Mucosa of gallbladder (tissue), 1 donor: ENCODE measurements around the gene TGFA. TPM values are rescaled to one million over a fixed set of nuclear protein-coding genes. Genes with fewer than 3 reads are reported as not detected.

ENCODE experiments used
- DNase-seq: peaks from one replicate; pipeline ENCODE4 v3.0.0-alpha.2; 2020; ENCODE audit warnings: low spot score
- total RNA-seq: library from RNA; stranded (reverse); gene quantifications from one replicate; pipeline ENCODE4 v1.2.1, GENCODE V29; 2021
- donor health status: DM: no; HTN: no; CAD: no.

The TGFA gene
- total RNA-seq, 1 donor from 2014 or later, result 51.0 TPM

DNA sequence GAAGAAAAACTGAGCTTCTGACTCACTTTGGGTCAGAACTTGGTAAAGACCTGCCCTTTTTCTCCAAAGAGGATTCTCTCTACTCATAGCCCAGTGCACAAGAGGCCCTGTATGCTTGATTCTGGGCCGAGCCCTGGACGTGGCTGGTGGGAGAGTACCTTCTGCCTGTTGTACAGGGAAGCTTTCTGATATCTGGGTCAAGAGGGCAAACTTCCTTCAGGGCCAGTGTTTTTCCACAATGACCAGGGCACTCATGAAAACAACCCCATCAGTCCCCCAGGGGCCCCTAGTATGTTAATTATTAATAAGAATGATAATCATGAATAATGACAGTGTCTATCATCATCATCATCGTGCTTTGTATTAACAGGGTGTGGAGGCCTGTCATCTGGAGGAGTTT, 90.0 kb downstream of the TGFA start:
- DNase-seq, result no peak

DNA sequence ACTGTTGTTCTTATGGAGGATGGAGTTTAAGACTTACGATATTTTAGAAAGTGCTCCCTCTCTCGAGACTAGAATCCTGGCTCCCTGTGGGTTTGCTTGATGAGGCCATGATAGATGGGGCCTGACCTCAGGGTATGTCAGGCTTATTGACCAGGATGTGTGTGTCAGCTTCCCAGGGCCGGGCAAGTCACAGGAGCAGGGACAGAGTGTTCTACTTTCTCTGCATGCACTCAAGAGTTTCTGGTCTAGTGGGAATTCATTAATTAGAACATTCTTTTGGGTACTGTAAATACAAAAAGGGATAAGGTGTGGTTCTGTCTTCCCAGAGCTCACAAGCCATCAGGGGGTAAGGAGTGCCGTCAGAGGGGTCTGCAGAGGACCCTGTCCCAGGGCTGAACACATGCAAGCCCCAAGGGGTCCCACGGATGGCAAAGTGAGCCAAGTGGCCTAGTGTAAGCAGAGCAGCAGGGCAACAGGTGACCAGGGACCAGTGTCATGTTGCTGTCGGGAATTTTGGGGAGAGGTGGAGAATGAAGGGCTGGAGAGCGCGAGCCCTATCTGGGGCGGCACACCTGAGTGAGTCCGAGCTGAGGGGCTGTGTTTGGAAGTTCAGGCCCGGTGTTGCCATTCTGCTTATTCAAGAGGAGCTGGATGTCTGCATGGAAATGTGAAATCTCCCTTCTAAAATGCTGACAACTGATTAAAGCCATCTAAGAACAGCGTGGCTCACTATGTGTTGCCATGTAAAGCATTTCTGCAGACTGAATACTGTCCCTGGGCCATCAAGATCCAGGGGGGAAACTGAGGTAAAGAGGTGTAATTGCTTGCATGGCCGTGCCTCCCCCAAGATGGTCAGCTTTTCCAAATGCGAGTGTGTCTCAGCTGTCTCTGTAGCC, 91.4 kb downstream of the TGFA start:
- no peak for DNase-seq

DNA sequence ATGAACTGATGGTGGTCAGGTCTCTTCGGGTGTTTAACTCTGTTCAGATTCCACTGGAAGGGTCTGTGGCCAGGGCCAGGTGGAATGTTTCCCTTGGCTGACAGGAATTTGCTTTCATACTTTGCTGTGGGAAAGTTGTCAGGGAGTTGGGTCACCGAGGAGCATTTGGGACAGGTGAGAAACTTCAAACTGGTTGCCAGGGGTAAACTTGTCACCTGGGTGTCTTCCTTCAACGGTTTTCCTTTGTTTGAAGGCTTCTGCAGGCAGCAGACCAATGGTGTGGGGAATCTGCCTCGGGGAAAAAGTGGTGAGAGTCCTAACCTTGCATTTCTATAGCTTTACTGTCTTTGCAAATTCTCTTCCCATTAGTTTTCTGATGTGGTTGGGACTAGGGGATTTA, 92.2 kb downstream of the TGFA start:
- DNase-seq, result no peak

DNA sequence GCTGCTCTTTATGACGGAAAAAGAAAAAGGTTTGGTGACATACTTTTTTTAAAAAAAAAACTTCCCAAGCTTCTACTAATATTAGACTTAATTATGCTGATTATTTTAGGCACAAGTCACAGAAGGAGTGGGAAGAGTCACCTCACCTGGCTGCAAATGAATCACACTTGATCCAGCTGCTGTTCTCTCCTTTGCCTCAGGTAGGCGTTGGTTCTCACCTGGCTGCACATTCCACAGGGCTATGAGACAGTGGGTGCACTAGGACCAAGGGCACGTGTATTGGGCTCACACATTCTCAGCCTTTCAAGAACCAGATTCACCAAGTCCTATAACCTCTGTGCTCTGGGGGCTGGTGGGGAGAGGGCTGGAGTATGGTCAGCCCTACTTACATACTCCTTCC, 93.3 kb downstream of the TGFA start:
- DNase-seq, result no peak

DNA sequence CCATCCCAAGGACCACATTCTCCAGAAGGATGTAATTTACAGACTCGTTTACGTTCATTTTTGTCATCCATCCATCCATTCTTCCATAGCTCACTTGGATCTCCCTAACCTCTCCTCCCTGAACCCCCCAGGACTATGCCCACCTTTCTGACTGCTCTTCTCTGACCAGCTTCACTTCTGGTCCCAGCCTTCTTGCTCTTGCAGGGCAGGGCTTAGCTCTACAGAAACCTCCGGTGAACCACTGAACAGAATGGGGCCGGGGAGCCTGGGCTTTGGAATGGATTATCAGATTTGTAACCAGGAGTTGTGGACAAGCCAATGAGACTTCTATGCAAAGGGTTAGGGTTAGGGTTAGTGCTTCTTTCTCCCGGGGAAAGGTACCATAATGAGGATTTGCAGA, 95.0 kb downstream of the TGFA start:
- DNase-seq, result no peak

DNA sequence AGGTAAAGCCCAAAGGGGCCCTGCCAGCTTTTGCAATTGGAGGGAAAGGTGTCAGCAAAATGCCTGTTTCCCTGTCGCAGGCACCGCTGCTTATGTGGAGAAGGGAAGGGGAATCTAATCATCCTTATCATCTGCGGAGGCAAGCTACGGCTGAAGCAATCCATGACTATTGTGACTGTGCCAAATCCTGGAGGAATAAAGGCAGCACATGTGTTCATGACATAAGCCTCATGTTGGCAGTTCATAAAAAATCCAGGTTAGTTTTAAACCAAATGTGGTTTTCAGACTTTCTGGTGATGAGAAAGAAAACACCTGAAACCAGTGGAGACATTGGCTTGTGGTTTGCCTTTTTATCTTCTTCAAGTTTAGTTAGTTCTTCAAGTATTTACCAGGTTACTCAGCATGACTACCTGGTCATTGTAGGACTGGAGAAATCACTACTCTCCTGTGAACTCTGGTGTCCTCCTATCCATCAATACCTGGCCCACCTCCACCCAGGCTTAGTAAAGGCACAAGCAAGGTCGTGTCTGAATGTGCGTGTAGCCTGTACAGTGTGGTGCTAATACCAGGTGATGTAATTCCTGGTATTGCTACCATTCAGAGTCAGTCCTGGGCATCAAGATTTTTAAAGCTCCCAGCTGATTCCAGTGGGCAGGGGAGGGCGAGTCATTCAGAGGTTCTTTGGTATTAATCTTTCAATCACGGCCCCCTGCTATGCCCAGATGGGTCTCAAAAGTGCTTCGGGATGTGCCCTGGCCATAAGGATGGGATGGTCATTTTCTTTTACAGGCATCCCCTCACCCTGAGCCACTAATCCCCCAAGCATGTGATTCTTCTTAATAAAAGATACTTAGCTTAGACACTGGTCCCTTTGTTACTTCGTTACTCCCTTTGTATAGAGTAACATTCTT, 96.8 kb downstream of the TGFA start:
- DNase-seq, result no peak

DNA sequence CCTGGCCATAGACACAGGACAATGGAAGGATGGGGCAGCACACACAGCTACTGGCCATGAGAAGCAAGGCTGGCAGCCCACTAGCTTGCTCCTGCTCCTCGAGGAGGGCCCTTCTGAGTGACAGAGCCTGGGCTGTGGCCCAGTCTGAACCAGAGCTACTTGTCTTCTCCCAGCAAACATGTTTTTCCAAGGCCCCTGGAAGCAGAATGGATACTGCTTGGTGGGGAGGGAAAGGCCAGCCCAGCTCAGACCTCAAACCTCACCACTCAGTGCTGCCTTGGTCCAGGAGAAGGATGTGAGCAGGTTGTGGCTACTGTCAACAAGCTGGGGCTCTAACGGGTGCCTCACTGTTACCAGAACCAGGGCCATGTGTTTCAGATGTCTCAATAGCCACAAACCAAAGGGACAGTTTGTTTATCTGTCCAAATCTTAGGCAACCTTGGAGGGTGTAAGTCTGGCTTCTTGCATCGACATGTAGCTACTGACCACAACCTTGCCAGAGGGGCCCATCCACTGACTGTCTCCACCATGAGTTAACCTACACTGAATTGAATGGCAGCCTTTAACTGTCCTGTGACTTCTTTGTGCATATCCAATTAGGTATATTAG, 98.6 kb downstream of the TGFA start:
- DNase-seq, result no peak

DNA sequence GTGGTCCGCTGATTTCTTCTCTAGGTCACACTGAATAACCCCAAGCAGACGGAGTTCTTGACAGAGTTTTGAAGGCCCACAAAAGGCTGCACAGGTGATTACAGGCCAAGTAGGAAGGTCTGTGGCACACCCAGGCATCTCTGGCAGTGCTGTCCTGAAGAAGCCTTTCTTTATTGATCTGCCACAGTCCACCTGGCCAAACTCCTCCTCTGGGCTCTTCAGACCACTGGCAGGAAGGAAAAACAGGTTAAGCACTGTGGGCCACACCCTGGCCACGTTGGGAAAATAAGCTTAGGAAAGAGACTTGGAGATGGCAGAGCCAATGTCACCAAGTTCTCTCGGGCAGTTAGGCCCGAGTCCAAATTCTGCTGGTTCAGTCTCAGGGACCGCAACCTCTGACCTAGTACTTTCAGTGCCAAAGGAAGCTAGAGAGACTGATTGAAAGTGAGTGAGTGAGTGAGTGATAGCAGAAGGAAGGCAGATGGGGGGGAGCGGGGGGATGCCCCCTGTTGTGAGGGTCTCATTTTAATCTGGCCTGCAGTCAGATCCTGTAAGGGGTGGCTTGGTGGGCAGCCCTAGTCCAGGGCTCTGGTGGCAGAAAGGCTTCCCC, 102.9 kb downstream of the TGFA start:
- DNase-seq, result peak; percentile 70

DNA sequence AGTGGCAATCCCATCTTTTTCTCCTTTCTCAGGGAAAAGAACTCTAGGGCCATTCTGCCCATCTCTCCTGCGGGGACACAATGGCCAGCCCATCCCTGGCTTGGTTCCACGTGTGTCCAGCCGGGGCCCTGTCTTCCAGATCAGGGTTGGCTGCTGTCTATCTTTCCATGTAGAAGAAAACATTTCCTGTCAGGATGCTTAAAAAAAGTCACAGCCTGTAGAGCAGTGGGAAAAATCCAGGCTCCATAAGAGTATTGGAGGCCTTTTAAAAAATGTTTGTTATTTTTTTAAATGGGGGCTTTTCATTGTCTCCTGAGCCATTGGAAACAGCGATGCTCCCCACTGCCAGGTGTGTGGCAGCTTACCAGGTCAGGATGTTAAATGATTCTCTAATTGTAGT, 105.6 kb downstream of the TGFA start:
- DNase-seq, result no peak

DNA sequence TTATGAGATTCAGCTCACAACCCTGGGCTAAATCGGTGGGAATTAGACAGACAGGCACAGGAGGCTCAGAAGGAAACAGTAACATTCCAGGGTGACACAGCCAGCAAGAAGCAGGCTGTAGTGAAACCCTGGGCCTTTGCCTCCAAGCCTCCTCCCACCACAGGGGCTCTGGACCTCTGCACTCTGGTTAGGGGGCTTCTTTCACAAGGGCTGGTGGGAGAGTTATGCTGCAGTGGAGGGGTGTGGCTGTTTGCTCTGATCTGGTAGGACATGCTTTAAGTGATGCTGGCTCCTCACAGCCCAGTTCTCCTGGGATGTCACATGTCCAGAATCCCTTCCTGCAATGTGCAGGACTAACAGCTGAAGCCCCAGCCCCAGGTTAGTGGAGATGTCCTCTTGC, 109.9 kb downstream of the TGFA start:
- no peak for DNase-seq

DNA sequence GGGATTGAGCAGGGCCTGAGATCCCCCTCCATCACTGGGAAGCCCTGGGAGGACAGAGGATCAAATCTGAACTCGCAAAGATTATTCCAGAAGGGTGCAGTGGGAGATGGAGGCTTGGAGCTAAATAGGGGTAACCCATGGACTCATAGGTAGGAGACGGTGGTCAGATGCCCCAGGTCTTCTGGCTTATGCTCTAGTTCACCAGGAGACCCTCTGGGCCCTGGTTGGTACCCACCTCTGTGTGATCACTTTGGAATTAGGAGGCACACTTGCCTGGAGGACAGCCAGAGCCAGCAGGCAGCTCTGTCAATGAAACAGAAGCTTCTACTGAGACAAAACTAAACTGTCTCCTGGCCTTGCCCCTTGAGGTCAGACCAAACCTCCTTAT, 110.6 kb downstream of the TGFA start:
- DNase-seq, result no peak

DNA sequence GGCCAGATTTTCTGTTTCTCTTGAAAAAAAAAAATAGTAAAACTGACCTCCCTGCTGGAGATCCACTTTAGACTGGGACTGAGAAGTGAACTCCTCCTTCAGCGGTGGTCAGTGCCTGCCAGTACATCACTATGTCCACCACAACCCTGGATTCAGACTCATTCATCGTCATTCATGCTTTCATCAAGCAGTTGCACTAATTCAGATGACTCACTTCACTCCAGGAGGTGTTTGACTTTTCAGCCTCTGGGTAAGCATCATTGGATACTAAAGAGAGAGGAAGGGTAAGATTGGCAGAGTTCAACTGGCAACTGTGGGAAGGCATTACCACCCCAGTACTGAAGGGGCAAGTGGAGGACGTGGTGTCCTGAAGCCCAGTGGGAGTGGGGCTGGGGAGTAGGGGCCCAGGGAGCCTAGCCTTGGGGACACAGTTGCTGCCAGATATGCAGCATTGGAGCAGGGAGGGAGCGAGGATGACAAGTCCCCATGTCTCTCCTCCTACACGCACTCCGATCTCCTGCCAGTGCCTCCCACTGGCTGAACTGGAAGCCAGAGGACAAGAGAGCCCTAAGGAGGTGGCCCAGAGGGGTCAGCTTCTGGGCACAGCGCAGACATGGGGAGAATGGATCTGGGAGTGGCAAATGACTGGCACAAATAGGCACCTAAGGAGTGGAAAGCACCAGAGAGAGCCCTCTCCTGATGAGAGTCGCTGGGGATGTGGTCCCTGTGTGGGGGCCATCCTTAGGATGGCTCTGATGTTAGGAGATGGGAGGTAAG, 111.1 kb downstream of the TGFA start:
- DNase-seq, result no peak

DNA sequence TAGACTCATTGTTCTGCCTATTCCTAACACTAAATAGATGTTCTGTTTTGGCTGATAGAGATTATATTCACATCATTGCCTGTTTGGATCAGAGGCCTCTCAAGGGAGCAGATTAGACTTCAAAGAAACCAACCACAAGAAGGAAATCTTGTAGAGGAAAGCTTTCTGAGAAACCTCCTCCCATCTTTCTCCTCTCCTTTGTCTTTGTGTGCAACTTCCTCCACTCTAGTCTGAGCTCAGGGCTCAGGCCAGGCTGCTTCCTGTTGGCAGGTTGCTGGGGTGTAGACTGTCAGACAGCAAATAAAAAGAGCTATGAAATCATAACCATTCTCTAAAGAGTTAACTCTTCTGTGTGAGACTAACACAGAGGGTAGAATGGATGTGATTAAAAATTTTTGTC, 113.0 kb downstream of the TGFA start:
- DNase-seq, result no peak

DNA sequence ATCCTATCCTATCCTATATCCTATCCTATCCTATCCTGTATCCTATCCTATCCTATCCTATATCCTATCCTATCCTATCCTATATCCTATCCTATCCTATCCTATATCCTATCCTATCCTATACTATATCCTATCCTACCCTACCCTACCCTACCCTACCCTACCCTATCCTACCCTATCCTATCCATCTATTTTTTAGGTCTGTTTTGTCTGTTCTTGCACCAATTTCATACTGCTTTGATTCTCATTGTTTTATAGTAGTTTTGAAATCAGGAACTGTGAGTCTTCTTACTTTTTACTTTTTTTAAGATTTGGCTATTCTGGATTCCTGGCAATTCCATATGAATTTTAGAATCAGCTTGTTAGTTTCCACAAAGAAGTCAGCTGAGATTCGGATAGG, 118.5 kb downstream of the TGFA start:
- no peak for DNase-seq

DNA sequence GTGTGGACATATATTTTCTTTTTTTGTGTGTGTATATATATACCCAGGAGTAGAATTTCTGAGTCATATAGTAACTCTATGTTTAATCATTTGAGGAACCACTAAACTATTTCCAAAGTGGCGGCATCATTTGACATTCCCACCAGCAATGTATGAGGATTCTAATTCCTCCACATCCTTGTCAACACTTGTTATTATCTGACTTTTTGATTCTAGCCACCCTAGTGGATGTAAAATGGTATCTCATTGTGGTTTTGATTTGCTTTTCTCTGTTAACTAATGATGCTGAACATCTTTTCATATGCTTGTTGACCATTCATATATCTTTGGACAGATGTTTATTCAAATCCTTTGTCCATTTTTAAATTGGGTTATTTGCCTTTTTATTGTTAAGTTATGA, 120.3 kb downstream of the TGFA start:
- no peak for DNase-seq

DNA sequence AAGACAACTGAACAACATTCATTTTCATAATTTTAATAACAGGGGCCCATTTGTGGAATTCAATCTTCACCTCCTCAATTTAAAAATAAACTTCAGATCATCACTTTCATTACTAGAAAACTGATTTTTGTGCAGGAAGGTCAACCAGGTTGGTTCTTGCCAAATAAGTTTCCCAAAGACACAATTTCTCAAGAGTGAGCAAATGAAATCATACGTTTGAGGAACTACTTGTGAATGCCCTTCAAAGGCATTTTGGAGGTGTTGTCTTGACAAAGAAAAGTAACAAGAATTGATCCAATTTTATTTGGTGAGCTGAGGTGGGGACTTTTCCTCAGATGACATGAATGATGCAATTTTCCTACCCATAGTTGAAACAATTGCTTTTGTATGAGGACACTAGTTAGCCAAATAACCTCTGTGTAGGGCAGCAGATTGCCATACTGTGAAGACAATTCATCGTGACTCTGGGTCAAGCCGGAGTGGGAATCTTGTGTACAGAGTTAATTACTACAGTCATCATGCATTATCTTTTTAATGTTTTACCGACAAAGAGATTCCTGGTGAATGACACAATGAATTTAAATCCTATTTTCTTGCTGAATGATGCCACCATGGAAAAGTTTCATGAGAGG, 121.8 kb downstream of the TGFA start:
- no peak for DNase-seq

DNA sequence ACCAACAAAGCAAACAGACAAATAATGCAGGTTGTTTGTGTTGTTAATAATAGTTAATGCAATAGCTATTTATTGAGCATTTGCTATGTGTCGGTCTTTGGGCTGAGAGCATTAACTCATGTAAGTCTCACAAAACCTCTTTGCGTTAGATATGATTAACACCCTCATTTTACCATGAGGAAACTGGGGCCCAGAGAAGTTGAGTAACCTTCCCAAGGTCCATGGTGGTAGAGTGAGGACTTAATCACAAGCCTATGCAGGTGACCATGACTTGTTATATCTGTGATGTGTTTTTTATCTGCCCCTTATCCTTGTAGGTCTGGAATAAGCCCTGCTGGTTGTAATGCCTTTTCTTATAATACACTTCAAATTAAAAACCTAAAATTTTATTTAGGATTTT, 127.3 kb downstream of the TGFA start:
- no peak for DNase-seq

DNA sequence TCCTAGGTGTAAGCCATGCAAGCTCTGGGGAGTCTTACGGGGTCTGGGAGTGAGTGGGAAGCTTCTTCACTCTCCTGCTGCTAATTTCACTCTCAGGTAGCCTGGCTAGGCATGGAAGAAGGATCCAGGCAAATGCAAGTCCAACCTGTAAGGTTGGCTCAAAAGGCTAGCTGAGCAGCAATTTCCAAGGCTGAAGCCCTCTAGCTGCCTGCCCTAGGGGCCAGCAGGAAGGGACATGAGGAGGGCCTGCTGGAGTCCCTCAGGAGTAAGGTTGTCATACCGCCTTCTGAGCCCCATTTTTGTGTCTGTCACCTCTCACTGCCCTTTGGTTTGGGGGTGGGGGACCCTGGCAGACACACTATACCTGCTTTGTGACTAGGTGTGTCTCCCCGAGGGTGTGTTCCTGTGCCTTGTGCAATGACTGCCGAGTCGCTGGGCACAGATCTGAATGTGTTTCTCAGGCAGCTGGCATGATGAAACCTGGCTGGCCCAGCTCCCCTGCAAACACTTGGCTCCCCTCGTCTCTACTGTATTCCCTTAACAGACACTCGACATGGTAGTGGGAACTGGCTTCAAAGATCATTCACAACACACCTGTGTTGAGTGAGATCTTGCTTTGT, 127.8 kb downstream of the TGFA start:
- DNase-seq, result no peak

DNA sequence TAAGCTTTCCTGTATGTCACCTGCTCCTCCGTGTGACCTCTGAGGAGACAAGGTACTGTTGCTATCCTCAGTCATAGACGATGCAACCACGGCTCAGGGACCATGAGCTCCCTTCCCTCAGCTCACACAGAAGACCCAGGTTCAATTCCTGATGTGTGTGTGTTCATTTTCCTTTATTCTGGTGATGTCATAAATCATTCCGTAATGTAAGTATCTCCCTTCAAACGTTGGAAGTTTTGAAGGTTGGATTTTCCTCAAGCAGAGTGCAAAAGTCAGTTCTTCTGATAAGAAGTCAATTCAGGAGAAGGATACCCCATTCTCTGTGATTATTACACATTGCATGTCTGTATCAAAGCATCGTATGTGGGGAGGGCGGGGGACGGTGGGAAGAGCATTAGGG, 132.9 kb downstream of the TGFA start:
- DNase-seq, result no peak

DNA sequence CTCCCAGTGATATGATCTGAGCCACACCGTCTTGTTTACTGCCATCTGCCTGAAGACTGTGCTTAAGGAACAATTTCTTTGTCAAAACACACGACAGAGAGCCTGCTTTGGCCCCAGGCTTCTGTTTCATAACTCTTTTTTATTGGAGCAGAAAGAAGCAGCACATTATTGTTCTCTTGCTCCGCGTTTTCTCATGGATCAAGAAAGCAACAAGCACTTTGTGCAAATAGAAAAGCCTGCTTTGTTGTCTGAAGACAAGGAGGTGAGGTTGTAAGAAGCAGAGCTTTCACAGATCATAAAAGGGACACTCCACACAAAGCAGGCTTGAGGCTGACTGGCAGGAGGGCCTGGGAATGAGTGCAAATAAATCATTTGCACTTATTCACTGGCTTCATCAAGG, 133.5 kb downstream of the TGFA start:
- no peak for DNase-seq
